Fibroblast of lung (primary cell): Measurements from ENCODE around the gene PLCG1.

Experiments
- CTCF ChIP-seq, 2 donors: IDR thresholded peaks in 1 of 2; conservative IDR thresholded peaks in 1 of 2; 1 replicate in 1 of 2; 2 replicates in 1 of 2; pipeline ENCODE4 v1.5.1; 2011 to 2012; ENCODE audit warnings: low read length in 2 of 2, control low read depth in 1 of 2, inconsistent platforms in 1 of 2, low read depth in 1 of 2, mild to moderate bottlenecking in 1 of 2
- EZH2 ChIP-seq: IDR thresholded peaks from 2 replicates; pipeline ENCODE4 v1.5.1; 2012; ENCODE audit warnings: low read length, control low read depth, mild to moderate bottlenecking; ENCODE audit errors: missing control alignments

- TF ChIP-seq CTCF (conservative IDR thresholded peaks at IDR 0.05 in 1 of 2, IDR thresholded peaks at IDR 0.05 in 1 of 2; ENCODE audit: low read depth in 1 of 2, low read length in 2 of 2): no peak
- no peak for TF ChIP-seq EZH2
Observed at GRCh38 chr20:41214666-41215065, 77.3 kb downstream of the PLCG1 start.
